Stimulated activated CD8-positive, alpha-beta memory T cell treated with anti-CD3 and anti-CD28 coated beads, Interleukin-4, amount 100 ng/mL, for 4 hours (primary cell): ENCODE results near the gene HTR1E.
"Not testable (repeated sequence)": the region's sequence is repeated elsewhere in the genome, so short reads cannot be mapped to it uniquely, and the experiment has no call there.

ENCODE experiments used
- DNase-seq, 2 donors: peaks; one replicate each; pipeline ENCODE4 v3.0.0-alpha.2; 2020; ENCODE audit warnings: low read depth in 2 of 2, low spot score in 1 of 2

HTR1E gene

GRCh38 chr6:86937219-86938079, at the start of gene HTR1E:
TSS of gene HTR1E (plus strand) at chr6:86937528. CDS start at chr6:87015335, 77,807 bp downstream.
- no peak for DNase-seq

GRCh38 chr6:86888301-86888700, 49.0 kb upstream of the HTR1E start:
- DNase-seq, result no peak

- DNase-seq, result not testable (repeated sequence)
Observed at GRCh38 chr6:86897265-86897664, 40.1 kb upstream of the HTR1E start.

- no peak for DNase-seq
Observed at GRCh38 chr6:86913795-86914194, 23.5 kb upstream of the HTR1E start.

- no peak for DNase-seq
Observed at GRCh38 chr6:86916393-86916792, 20.9 kb upstream of the HTR1E start.

- DNase-seq, result not testable (repeated sequence)
Observed at GRCh38 chr6:86927138-86927537, 10.2 kb upstream of the HTR1E start.

- DNase-seq, result not testable (repeated sequence)
Observed at GRCh38 chr6:86927859-86928258, 9.5 kb upstream of the HTR1E start.

GRCh38 chr6:86934365-86934764, 3.0 kb upstream of the HTR1E start:
- no peak for DNase-seq

GRCh38 chr6:86936834-86937218, 502 bp upstream of the HTR1E start:
- DNase-seq, result no peak

- no peak for DNase-seq
Observed at GRCh38 chr6:86938814-86939213, 1.5 kb downstream of the HTR1E start.

- no peak for DNase-seq
Observed at GRCh38 chr6:86941461-86941860, 4.1 kb downstream of the HTR1E start.

GRCh38 chr6:86942769-86943516, 5.6 kb downstream of the HTR1E start:
- DNase-seq, result no peak

- no peak for DNase-seq
Observed at GRCh38 chr6:86943819-86944407, 6.6 kb downstream of the HTR1E start.

GRCh38 chr6:86949771-86950170, 12.4 kb downstream of the HTR1E start:
- DNase-seq, result no peak

- no peak for DNase-seq
Observed at GRCh38 chr6:86952991-86953390, 15.7 kb downstream of the HTR1E start.

- no peak for DNase-seq
Observed at GRCh38 chr6:86959656-86960055, 22.3 kb downstream of the HTR1E start.

GRCh38 chr6:86961455-86962200, 24.3 kb downstream of the HTR1E start:
- no peak for DNase-seq

- DNase-seq, result no peak
Observed at GRCh38 chr6:86963352-86963751, 26.0 kb downstream of the HTR1E start.

- no peak for DNase-seq
Observed at GRCh38 chr6:86964029-86964579, 26.8 kb downstream of the HTR1E start.

- no peak for DNase-seq
Observed at GRCh38 chr6:86966271-86966670, 28.9 kb downstream of the HTR1E start.

- DNase-seq, result no peak
Observed at GRCh38 chr6:86969573-86969972, 32.2 kb downstream of the HTR1E start.
